Body of pancreas (tissue), 4 donors: ENCODE measurements around the gene NCAM1. TPM values are rescaled to one million over a fixed set of nuclear protein-coding genes. Genes with fewer than 3 reads are reported as not detected.

Experiments
- ATAC-seq: fragments of 150-250 bp; one replicate; pipeline ENCODE4 v1.9.1; 2016
- DNase-seq, 4 donors: peaks; one replicate each; pipeline ENCODE4 v3.0.0-alpha.2; 2019
- H3K27ac ChIP-seq, 4 donors: fragments of 200-600 bp; sonication (generic); 1 replicate in 3 of 4; 2 replicates in 1 of 4; pipeline versions ENCODE4 v1.5.1 to v1.6.1; 2016 to 2019; ENCODE audit warnings: mild to moderate bottlenecking in 1 of 4, mixed read lengths in 1 of 4, moderate library complexity in 1 of 4
- H3K27me3 ChIP-seq, 2 donors: fragments of 200-600 bp; sonication (generic); one replicate each; pipeline ENCODE4 v1.6.0; 2016; ENCODE audit warnings: mild to moderate bottlenecking in 1 of 2
- H3K36me3 ChIP-seq, 2 donors: fragments of 200-600 bp; sonication (generic); replicated peaks in 1 of 2; 2 replicates each; pipeline ENCODE4 v1.5.1; 2016; ENCODE audit warnings: low read depth in 2 of 2; ENCODE audit not compliant: insufficient read depth in 1 of 2
- H3K4me1 ChIP-seq: fragments of 200-600 bp; sonication (generic); one replicate; pipeline ENCODE4 v1.6.0; 2016
- H3K4me3 ChIP-seq, 2 donors: fragments of 200-600 bp; sonication (generic); 1 replicate in 1 of 2; 2 replicates in 1 of 2; pipeline ENCODE4 v1.5.1; 2016 to 2019
- H3K9me3 ChIP-seq, 3 donors: fragments of 200-600 bp; sonication (generic); 1 replicate in 2 of 3; 2 replicates in 1 of 3; pipeline ENCODE4 v1.5.1; 2016
- POLR2A ChIP-seq, 3 donors: fragments of 450-650 bp; IDR thresholded peaks; one replicate each; pipeline ENCODE4 v1.6.1; 2016; ENCODE audit warnings: antibody characterized with exemption in 3 of 3, mild to moderate bottlenecking in 2 of 3
- WGBS, 2 donors: methylation state at CpG; one replicate each; pipeline ENCODE4 v1.1.5; 2017; 5-methylcytosine and 5-hydroxymethylcytosine counted together
- intact Hi-C: fragments of 100-400 bp; cut with DNase I; formaldehyde crosslinking; loops from one replicate; pipeline ENCODE4 v1.15.1; 2023
- total RNA-seq, 2 donors: library from RNA; depleted of rRNA; stranded (reverse); fragments of >200 nt; gene quantifications; one replicate each; pipeline ENCODE4 v1.1.0, GENCODE V29; 2016
- TF ChIP-seq, protein P1 (sequence below), 7 experiments: fragments of 450-650 bp in 4 of 7; fragments of 200-600 bp in 3 of 7; sonication (generic) in 3 of 7; IDR thresholded peaks; one replicate each; pipeline ENCODE4 v1.5.1; 2016 to 2019; ENCODE audit warnings: antibody characterized with exemption in 7 of 7

Gene NCAM1
- total RNA-seq, 2 donors from 2014 or later, result 10.1 to 26.0 TPM

GRCh38 chr11:113103932-113104690 is 142.9 kb downstream of the NCAM1 start:
- DNase-seq, result no peak
- no peak overlapping the region for H3K4me3 ChIP-seq
- intact Hi-C loops, result no loop called here
- peak overlapping the region in 1 of 4 donors; percentile 1 for H3K27ac ChIP-seq
- whole genome bisulfite sequencing, 2 donors, result 37 to 41% methylated on average over 8 to 9 of the region's 9 CpGs
- H3K9me3 ChIP-seq, result no peaks in the 10 kb centered on the region
- TF ChIP-seq POLR2A (IDR thresholded peaks at IDR 0.05), result no peak
- TF ChIP-seq, protein P1, sequence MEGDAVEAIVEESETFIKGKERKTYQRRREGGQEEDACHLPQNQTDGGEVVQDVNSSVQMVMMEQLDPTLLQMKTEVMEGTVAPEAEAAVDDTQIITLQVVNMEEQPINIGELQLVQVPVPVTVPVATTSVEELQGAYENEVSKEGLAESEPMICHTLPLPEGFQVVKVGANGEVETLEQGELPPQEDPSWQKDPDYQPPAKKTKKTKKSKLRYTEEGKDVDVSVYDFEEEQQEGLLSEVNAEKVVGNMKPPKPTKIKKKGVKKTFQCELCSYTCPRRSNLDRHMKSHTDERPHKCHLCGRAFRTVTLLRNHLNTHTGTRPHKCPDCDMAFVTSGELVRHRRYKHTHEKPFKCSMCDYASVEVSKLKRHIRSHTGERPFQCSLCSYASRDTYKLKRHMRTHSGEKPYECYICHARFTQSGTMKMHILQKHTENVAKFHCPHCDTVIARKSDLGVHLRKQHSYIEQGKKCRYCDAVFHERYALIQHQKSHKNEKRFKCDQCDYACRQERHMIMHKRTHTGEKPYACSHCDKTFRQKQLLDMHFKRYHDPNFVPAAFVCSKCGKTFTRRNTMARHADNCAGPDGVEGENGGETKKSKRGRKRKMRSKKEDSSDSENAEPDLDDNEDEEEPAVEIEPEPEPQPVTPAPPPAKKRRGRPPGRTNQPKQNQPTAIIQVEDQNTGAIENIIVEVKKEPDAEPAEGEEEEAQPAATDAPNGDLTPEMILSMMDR (IDR thresholded peaks at IDR 0.05), result no peak
- peaks cover 10% of the 10 kb centered on the region for H3K4me1 ChIP-seq
- H3K36me3 ChIP-seq, result no peaks in the 10 kb centered on the region
- H3K27me3 ChIP-seq, result no peaks in the 10 kb centered on the region
- ATAC-seq, result no peak

DNA sequence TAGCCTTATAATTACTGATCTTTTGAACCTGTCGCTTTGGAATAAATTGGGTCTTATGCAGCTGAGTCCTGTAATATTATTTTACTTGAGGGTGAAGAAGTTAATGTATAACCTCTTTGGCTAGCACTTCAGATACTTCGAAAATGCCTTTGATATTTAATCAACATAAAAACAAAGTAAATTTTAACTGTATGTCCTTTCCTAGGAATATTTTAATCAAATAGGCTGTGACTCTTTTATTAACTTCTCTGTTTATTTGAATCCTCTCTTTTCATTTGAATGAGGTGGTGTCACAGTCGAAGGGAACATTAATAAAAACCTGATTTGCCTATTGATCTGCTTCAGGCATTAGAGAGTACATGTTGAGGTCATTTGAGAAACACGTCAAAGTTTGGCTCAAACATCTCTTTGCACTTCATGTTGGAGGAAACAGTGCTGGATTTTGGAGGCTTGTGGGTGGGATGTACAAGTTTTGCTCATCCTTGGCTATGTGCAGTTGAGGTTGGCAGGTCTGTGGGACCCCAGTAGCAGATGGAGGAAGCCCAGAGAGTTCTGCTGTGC is 143.6 kb downstream of the NCAM1 start:
- H3K36me3 ChIP-seq, result no peaks in the 10 kb centered on the region
- peak overlapping the region in 1 of 4 donors; percentile 1 for H3K27ac ChIP-seq
- no peak for ATAC-seq
- TF ChIP-seq, protein P1 (IDR thresholded peaks at IDR 0.05), result no peak
- TF ChIP-seq POLR2A (IDR thresholded peaks at IDR 0.05), result no peak
- WGBS, 2 donors, result 12 to 15% methylated on average over 4 of the region's 4 CpGs
- peaks cover 10% of the 10 kb centered on the region for H3K4me1 ChIP-seq
- DNase-seq, result no peak
- H3K9me3 ChIP-seq, result no peaks in the 10 kb centered on the region
- no peaks in the 10 kb centered on the region for H3K27me3 ChIP-seq
- intact Hi-C loops, result no loop called here
- H3K4me3 ChIP-seq, result no peak overlapping the region

DNA sequence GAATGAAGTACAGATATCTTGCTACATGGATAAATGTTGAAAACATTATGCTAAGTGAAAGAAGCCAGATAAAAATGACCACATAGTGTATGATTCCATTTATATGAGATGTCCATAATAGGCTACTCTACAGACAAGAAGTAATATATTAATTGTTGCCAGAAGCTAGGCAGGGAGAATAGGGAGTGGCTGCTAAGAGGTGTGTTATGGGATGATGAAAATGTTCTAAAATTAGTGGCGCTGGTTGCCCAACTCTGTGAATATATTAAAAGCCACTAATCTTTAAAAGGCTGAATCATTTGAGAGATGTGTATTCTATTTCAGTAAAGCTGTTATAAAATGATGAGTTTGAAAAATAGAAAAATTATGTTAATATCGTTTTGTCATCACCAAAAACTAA is 144.4 kb downstream of the NCAM1 start:
- Histone ChIP-seq H3K36me3 (no peaks in the 10 kb centered on the region), H3K27ac (no peak overlapping the region), H3K27me3 (no peaks in the 10 kb centered on the region), H3K4me1 (peaks cover 10% of the 10 kb centered on the region), H3K9me3 (no peaks in the 10 kb centered on the region), H3K4me3 (no peak overlapping the region)
- ATAC-seq (no peak), DNase-seq (no peak)
- intact Hi-C loops, result no loop called here
- 76 to 84% methylated on average over 2 of the region's 2 CpGs for WGBS, 2 donors
- no peak for TF ChIP-seq POLR2A (IDR thresholded peaks at IDR 0.05)
- TF ChIP-seq, protein P1 (IDR thresholded peaks at IDR 0.05), result no peak

DNA sequence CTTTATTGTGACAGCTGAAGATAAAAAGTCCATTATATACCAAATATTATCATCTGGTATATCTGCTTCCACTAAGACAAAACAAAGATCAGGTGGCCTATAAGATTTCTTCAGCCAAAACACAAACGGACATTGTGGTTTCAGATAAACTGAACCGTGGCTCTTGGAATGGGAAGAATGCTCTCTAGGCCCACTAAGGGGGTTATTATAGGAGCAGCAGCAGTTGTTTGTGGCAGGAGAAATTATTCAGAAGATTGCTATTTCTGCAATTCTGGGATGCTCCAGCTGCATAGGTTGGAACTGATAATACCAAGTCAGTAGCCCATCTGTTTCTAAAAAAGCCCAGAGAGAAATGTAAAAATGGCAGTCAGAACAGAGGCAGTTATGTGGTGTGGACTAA is 145.3 kb downstream of the NCAM1 start:
- Histone ChIP-seq H3K9me3 (no peaks in the 10 kb centered on the region), H3K27me3 (no peaks in the 10 kb centered on the region), H3K36me3 (no peaks in the 10 kb centered on the region), H3K4me3 (no peak overlapping the region), H3K27ac (no peak overlapping the region), H3K4me1 (peaks cover 10% of the 10 kb centered on the region)
- ATAC-seq (no peak), DNase-seq (no peak)
- TF ChIP-seq POLR2A (IDR thresholded peaks at IDR 0.05), result no peak
- TF ChIP-seq, protein P1 (IDR thresholded peaks at IDR 0.05), result no peak
- whole genome bisulfite sequencing, 2 donors, result 52 to 61% methylated on average over 2 of the region's 2 CpGs
- intact Hi-C loops, result no loop called here
